ENCODE measurements around the gene MYCN.

The MYCN gene

GRCh38 chr2:15940661-15941480 lies 521 bp downstream of the MYCN start:
- no peak for DNase-seq (ENCODE audit: low read depth)
- no peak overlapping the region for H3K4me3 ChIP-seq (replicated peaks; ENCODE audit: low read depth, low read length)
- TF ChIP-seq CTCF (IDR thresholded peaks at IDR 0.05; ENCODE audit: low read length, missing control alignments) = no peak

GRCh38 chr2:15941481-15941850 lies 1.1 kb downstream of the MYCN start:
- TF ChIP-seq CTCF (IDR thresholded peaks at IDR 0.05; ENCODE audit: low read length, missing control alignments) = no peak
- H3K4me3 ChIP-seq (replicated peaks; ENCODE audit: low read depth, low read length) = no peak overlapping the region
- DNase-seq (ENCODE audit: low read depth) = no peak

- DNase-seq (ENCODE audit: low read depth) = no peak
Measured at GRCh38 chr2:15941871-15942710, 1.7 kb downstream of the MYCN start.

GRCh38 chr2:15942711-15943345 lies 2.5 kb downstream of the MYCN start:
- H3K4me3 ChIP-seq (replicated peaks; ENCODE audit: low read depth, low read length) = no peak overlapping the region
- no peak for TF ChIP-seq CTCF (IDR thresholded peaks at IDR 0.05; ENCODE audit: low read length, missing control alignments)
- DNase-seq (ENCODE audit: low read depth) = no peak

More at GRCh38 chr2:15941871-15942710, 1.7 kb downstream of the MYCN start:
- no peak for TF ChIP-seq CTCF (IDR thresholded peaks at IDR 0.05; ENCODE audit: low read length, missing control alignments)
- H3K4me3 ChIP-seq (replicated peaks; ENCODE audit: low read depth, low read length) = no peak overlapping the region

GRCh38 chr2:15943378-15944280 lies 3.3 kb downstream of the MYCN start:
- no peak for TF ChIP-seq CTCF (IDR thresholded peaks at IDR 0.05; ENCODE audit: low read length, missing control alignments)
- H3K4me3 ChIP-seq (replicated peaks; ENCODE audit: low read depth, low read length) = no peak overlapping the region
- peak; percentile 37 for DNase-seq (ENCODE audit: low read depth)
